ENCODE data around the gene ZNF169. TPM values are rescaled to one million over a fixed set of nuclear protein-coding genes. Genes with fewer than 3 reads are reported as not detected.
A peak's percentile ranks its signal among the peaks of the same experiment; 100 is the strongest.

The ZNF169 gene
- total RNA-seq, 1 donor from 2014 or later: 3.7 TPM

- H3K9me3 ChIP-seq (ENCODE audit: control insufficient read depth in 3 of 3, low read length in 3 of 3): no peaks in the 10 kb centered on the region
- H3K27me3 ChIP-seq (ENCODE audit: control insufficient read depth in 3 of 3, insufficient read depth in 3 of 3, low read length in 3 of 3): no peaks in the 10 kb centered on the region
- H3K4me1 ChIP-seq (ENCODE audit: control insufficient read depth in 3 of 3, insufficient read depth in 3 of 3, low read length in 3 of 3): no peaks in the 10 kb centered on the region
- no peak overlapping the region for H3K27ac ChIP-seq (ENCODE audit: low read depth, low read length)
- no peak overlapping the region for H3K9ac ChIP-seq (ENCODE audit: low read depth in 1 of 3, low read length in 3 of 3)
- H3K36me3 ChIP-seq (ENCODE audit: control insufficient read depth in 3 of 3, insufficient read depth in 3 of 3, low read length in 3 of 3): peaks cover 0 to 14% (median 9%) of the 10 kb centered on the region in 3 donors
- H3K4me3 ChIP-seq (ENCODE audit: low read length in 3 of 3): no peak overlapping the region
Observed at GRCh38 chr9:94281101-94281500, 22.0 kb downstream of the ZNF169 start.

GRCh38 chr9:94286116-94286515, 27.0 kb downstream of the ZNF169 start:
- Histone ChIP-seq H3K4me3 (ENCODE audit: low read length in 3 of 3) (no peak overlapping the region), H3K9me3 (ENCODE audit: control insufficient read depth in 3 of 3, low read length in 3 of 3) (no peaks in the 10 kb centered on the region), H3K27ac (ENCODE audit: low read depth, low read length) (no peak overlapping the region), H3K9ac (ENCODE audit: low read depth in 1 of 3, low read length in 3 of 3) (no peak overlapping the region), H3K4me1 (ENCODE audit: control insufficient read depth in 3 of 3, insufficient read depth in 3 of 3, low read length in 3 of 3) (peaks cover 5 to 14% (median 11%) of the 10 kb centered on the region in 3 donors), H3K27me3 (ENCODE audit: control insufficient read depth in 3 of 3, insufficient read depth in 3 of 3, low read length in 3 of 3) (no peaks in the 10 kb centered on the region), H3K36me3 (ENCODE audit: control insufficient read depth in 3 of 3, insufficient read depth in 3 of 3, low read length in 3 of 3) (peaks cover 0 to under 1% (median 0%) of the 10 kb centered on the region in 3 donors)

- Histone ChIP-seq H3K27ac (ENCODE audit: low read depth, low read length) (peak overlapping the region; percentile 63), H3K4me3 (ENCODE audit: low read length in 3 of 3) (no peak overlapping the region)
Observed at GRCh38 chr9:94287877-94288513, 28.9 kb downstream of the ZNF169 start.

GRCh38 chr9:94289691-94290090, 30.6 kb downstream of the ZNF169 start:
- H3K9ac ChIP-seq (ENCODE audit: low read depth in 1 of 3, low read length in 3 of 3): no peak overlapping the region
- H3K4me1 ChIP-seq (ENCODE audit: control insufficient read depth in 3 of 3, insufficient read depth in 3 of 3, low read length in 3 of 3): peaks cover 9 to 22% (median 14%) of the 10 kb centered on the region in 3 donors
- H3K27ac ChIP-seq (ENCODE audit: low read depth, low read length): no peak overlapping the region
- peaks cover 0 to 2% (median 2%) of the 10 kb centered on the region in 3 donors for H3K9me3 ChIP-seq (ENCODE audit: control insufficient read depth in 3 of 3, low read length in 3 of 3)
- H3K4me3 ChIP-seq (ENCODE audit: low read length in 3 of 3): no peak overlapping the region
- no peaks in the 10 kb centered on the region for H3K27me3 ChIP-seq (ENCODE audit: control insufficient read depth in 3 of 3, insufficient read depth in 3 of 3, low read length in 3 of 3)
- peaks cover 0 to 6% (median 5%) of the 10 kb centered on the region in 3 donors for H3K36me3 ChIP-seq (ENCODE audit: control insufficient read depth in 3 of 3, insufficient read depth in 3 of 3, low read length in 3 of 3)

More at GRCh38 chr9:94287877-94288513, 28.9 kb downstream of the ZNF169 start:
- Histone ChIP-seq H3K27me3 (ENCODE audit: control insufficient read depth in 3 of 3, insufficient read depth in 3 of 3, low read length in 3 of 3) (no peaks in the 10 kb centered on the region), H3K9ac (ENCODE audit: low read depth in 1 of 3, low read length in 3 of 3) (peak overlapping the region in 2 of 3 donors; percentile 11 to 34), H3K9me3 (ENCODE audit: control insufficient read depth in 3 of 3, low read length in 3 of 3) (peaks cover 0 to 2% (median 2%) of the 10 kb centered on the region in 3 donors), H3K36me3 (ENCODE audit: control insufficient read depth in 3 of 3, insufficient read depth in 3 of 3, low read length in 3 of 3) (peaks cover 0 to 4% (median 2%) of the 10 kb centered on the region in 3 donors), H3K4me1 (ENCODE audit: control insufficient read depth in 3 of 3, insufficient read depth in 3 of 3, low read length in 3 of 3) (peaks cover 9 to 21% (median 14%) of the 10 kb centered on the region in 3 donors)

- Histone ChIP-seq H3K27ac (ENCODE audit: low read depth, low read length) (no peak overlapping the region), H3K36me3 (ENCODE audit: control insufficient read depth in 3 of 3, insufficient read depth in 3 of 3, low read length in 3 of 3) (peaks cover 0 to 10% (median 4%) of the 10 kb centered on the region in 3 donors), H3K4me3 (ENCODE audit: low read length in 3 of 3) (no peak overlapping the region), H3K9me3 (ENCODE audit: control insufficient read depth in 3 of 3, low read length in 3 of 3) (no peaks in the 10 kb centered on the region), H3K27me3 (ENCODE audit: control insufficient read depth in 3 of 3, insufficient read depth in 3 of 3, low read length in 3 of 3) (no peaks in the 10 kb centered on the region), H3K4me1 (ENCODE audit: control insufficient read depth in 3 of 3, insufficient read depth in 3 of 3, low read length in 3 of 3) (peaks cover 0 to 3% (median 0%) of the 10 kb centered on the region in 3 donors), H3K9ac (ENCODE audit: low read depth in 1 of 3, low read length in 3 of 3) (no peak overlapping the region)
Observed at GRCh38 chr9:94298949-94299599, 40.0 kb downstream of the ZNF169 start.

- H3K9me3 ChIP-seq (ENCODE audit: control insufficient read depth in 3 of 3, low read length in 3 of 3): no peaks in the 10 kb centered on the region
- no peaks in the 10 kb centered on the region for H3K27me3 ChIP-seq (ENCODE audit: control insufficient read depth in 3 of 3, insufficient read depth in 3 of 3, low read length in 3 of 3)
- H3K4me3 ChIP-seq (ENCODE audit: low read length in 3 of 3): no peak overlapping the region
- H3K36me3 ChIP-seq (ENCODE audit: control insufficient read depth in 3 of 3, insufficient read depth in 3 of 3, low read length in 3 of 3): peaks cover 0 to 10% (median 4%) of the 10 kb centered on the region in 3 donors
- no peak overlapping the region for H3K9ac ChIP-seq (ENCODE audit: low read depth in 1 of 3, low read length in 3 of 3)
- no peak overlapping the region for H3K27ac ChIP-seq (ENCODE audit: low read depth, low read length)
- peaks cover 0 to 3% (median 0%) of the 10 kb centered on the region in 3 donors for H3K4me1 ChIP-seq (ENCODE audit: control insufficient read depth in 3 of 3, insufficient read depth in 3 of 3, low read length in 3 of 3)
Observed at GRCh38 chr9:94300470-94301301, 41.6 kb downstream of the ZNF169 start.

DNA sequence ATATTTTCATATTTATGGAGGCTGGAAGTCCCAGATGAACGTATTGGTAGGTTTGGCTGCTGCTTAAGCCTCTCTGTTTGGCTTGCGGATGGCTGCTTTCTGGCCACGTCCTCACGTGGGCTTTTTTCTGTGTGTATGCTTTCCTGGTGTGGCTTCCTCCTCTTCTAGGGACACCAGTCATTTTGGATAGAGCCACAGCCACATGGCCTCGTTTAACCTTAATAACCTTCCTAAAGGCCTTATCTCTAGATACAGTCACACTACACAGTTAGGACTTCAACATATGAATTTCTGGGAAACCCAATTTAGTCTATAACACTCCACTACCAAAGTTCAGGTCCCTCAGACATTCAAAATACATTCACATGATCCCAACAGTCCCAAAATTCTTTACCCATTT, 42.5 kb downstream of the ZNF169 start:
- H3K9me3 ChIP-seq (ENCODE audit: control insufficient read depth in 3 of 3, low read length in 3 of 3): no peaks in the 10 kb centered on the region
- H3K27ac ChIP-seq (ENCODE audit: low read depth, low read length): no peak overlapping the region
- H3K4me1 ChIP-seq (ENCODE audit: control insufficient read depth in 3 of 3, insufficient read depth in 3 of 3, low read length in 3 of 3): peaks cover 0 to 3% (median 0%) of the 10 kb centered on the region in 3 donors
- H3K27me3 ChIP-seq (ENCODE audit: control insufficient read depth in 3 of 3, insufficient read depth in 3 of 3, low read length in 3 of 3): no peaks in the 10 kb centered on the region
- H3K36me3 ChIP-seq (ENCODE audit: control insufficient read depth in 3 of 3, insufficient read depth in 3 of 3, low read length in 3 of 3): peaks cover 0 to 10% (median 4%) of the 10 kb centered on the region in 3 donors
- no peak overlapping the region for H3K9ac ChIP-seq (ENCODE audit: low read depth in 1 of 3, low read length in 3 of 3)
- H3K4me3 ChIP-seq (ENCODE audit: low read length in 3 of 3): no peak overlapping the region

DNA sequence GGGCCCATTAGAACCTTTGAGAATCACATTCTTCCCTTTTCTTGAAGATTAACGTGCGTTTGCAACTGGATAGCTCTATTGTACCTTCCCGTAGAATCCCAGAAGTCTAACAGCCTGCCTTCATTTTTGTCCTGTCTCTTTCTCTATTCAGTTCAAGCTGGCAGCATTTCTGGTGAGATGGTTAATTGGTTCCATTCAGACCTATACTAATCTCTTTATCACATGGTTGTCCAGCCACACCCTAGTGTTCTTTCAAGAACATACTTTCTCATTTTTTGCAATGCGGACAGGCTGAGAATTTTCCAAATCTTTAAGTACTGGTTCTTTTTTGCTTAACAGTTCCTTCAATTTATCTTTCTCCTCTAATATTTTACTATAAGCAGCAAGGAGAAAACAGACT, 43.3 kb downstream of the ZNF169 start:
- H3K9ac ChIP-seq (ENCODE audit: low read depth in 1 of 3, low read length in 3 of 3): no peak overlapping the region
- H3K27me3 ChIP-seq (ENCODE audit: control insufficient read depth in 3 of 3, insufficient read depth in 3 of 3, low read length in 3 of 3): no peaks in the 10 kb centered on the region
- H3K27ac ChIP-seq (ENCODE audit: low read depth, low read length): no peak overlapping the region
- H3K4me1 ChIP-seq (ENCODE audit: control insufficient read depth in 3 of 3, insufficient read depth in 3 of 3, low read length in 3 of 3): peaks cover 0 to 3% (median 0%) of the 10 kb centered on the region in 3 donors
- H3K36me3 ChIP-seq (ENCODE audit: control insufficient read depth in 3 of 3, insufficient read depth in 3 of 3, low read length in 3 of 3): peaks cover 0 to 10% (median 4%) of the 10 kb centered on the region in 3 donors
- H3K4me3 ChIP-seq (ENCODE audit: low read length in 3 of 3): no peak overlapping the region
- H3K9me3 ChIP-seq (ENCODE audit: control insufficient read depth in 3 of 3, low read length in 3 of 3): no peaks in the 10 kb centered on the region

GRCh38 chr9:94303321-94303720, 44.2 kb downstream of the ZNF169 start:
- Histone ChIP-seq H3K4me1 (ENCODE audit: control insufficient read depth in 3 of 3, insufficient read depth in 3 of 3, low read length in 3 of 3) (peaks cover 0 to 3% (median 0%) of the 10 kb centered on the region in 3 donors), H3K4me3 (ENCODE audit: low read length in 3 of 3) (no peak overlapping the region), H3K36me3 (ENCODE audit: control insufficient read depth in 3 of 3, insufficient read depth in 3 of 3, low read length in 3 of 3) (peaks cover 0 to 10% (median 4%) of the 10 kb centered on the region in 3 donors), H3K9me3 (ENCODE audit: control insufficient read depth in 3 of 3, low read length in 3 of 3) (no peaks in the 10 kb centered on the region), H3K27me3 (ENCODE audit: control insufficient read depth in 3 of 3, insufficient read depth in 3 of 3, low read length in 3 of 3) (no peaks in the 10 kb centered on the region), H3K27ac (ENCODE audit: low read depth, low read length) (no peak overlapping the region), H3K9ac (ENCODE audit: low read depth in 1 of 3, low read length in 3 of 3) (no peak overlapping the region)
